Left renal cortex interstitium (tissue), 4 donors: ENCODE measurements around the gene EPB41L3. TPM values are rescaled to one million over a fixed set of nuclear protein-coding genes. Genes with fewer than 3 reads are reported as not detected.

ENCODE experiments used
- DNase-seq, 4 donors: peaks; one replicate each; pipeline ENCODE4 v3.0.0-alpha.2; 2013; ENCODE audit warnings: low read depth in 4 of 4, low spot score in 2 of 4, missing footprints in 1 of 4
- polyA plus RNA-seq, 4 donors: library from polyadenylated mRNA; unstranded; fragments of 120-200 nt; gene quantifications; one replicate each; pipeline ENCODE4 v1.2.1, GENCODE V29; 2013; ENCODE audit not compliant: insufficient read length in 4 of 4

Gene EPB41L3
- 10 to 100 TPM; 51.9 to 65.7 (median 59.7) TPM for polyA plus RNA-seq

GRCh38 chr18:5543773-5544389 is at the start of gene EPB41L3:
EPB41L3 (minus strand) TSS chr18:5543997; CDS start chr18:5489183, 54,814 bp downstream.
- peak in 1 of 4 donors; percentile 13 for DNase-seq

DNA sequence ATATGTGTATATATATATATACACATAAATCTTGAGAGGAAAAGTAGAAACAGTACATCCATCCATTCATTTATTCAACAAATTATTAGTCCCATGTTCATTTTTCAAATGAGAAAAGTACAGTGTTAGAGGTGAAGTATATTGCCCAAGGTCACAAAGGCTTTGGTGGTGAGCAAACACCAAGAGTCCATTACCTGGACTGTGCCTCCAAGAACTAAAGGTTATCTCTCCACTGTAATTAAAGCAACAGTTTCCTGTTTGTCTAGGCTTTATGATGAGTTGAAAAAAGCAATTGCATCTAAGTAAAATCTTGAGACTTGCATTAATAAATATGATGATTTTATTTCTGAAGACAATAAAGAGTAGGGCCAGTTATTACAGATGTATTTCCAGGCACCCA is 44.7 kb upstream of the EPB41L3 start:
- no peak for DNase-seq

- DNase-seq = no peak
These were observed 41.9 kb upstream of the EPB41L3 start for GRCh38 chr18:5585653-5586052.

GRCh38 chr18:5584746-5585417 is 41.1 kb upstream of the EPB41L3 start:
- no peak for DNase-seq

- no peak for DNase-seq
These were observed 39.3 kb upstream of the EPB41L3 start for GRCh38 chr18:5582849-5583681.

GRCh38 chr18:5582076-5582475 is 38.3 kb upstream of the EPB41L3 start:
- DNase-seq = peak in 1 of 4 donors; percentile 27

- no peak for DNase-seq
These were observed 31.0 kb upstream of the EPB41L3 start for GRCh38 chr18:5574843-5575242.

DNA sequence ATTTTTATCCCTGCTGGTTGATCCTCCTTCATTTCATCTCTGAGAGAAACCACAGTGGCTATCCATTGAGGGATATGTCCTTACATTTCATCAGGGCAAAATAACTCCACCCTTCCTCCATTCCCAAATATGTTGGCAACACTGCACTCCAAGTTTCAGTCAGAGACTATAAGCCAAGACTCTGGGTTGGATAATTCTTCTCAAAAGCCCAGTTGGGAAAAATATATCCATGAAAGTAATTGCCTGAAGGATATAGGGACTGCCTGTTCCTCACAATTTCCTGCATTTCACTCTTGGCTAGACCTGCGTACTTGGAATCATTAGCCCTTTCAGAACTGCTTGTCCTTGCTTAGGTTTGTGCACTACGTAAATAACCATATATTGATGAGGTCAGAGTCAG is 27.9 kb upstream of the EPB41L3 start:
- DNase-seq = no peak

- DNase-seq = peak in 3 of 4 donors; percentile 24 to 46 (median 45)
These were observed 26.8 kb upstream of the EPB41L3 start for GRCh38 chr18:5570613-5571012.

DNA sequence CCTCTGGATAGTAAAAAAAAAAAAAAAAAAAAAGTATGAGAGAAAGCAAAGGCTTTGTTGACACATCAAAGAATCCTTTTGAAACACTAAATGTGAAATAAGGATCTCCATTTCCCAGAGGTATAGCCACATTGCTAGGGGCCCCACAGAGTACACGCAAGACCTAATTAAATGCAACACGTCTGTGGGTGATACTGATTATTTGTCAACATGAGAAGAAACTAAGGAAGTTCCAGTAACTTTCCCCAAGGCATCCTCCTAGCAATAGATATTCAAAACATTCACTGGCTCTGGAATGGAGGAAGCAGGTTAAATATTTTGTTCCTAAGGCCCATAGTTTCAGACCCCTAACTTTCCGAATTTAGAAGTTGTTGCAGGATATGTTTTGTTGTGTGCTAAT is 24.6 kb upstream of the EPB41L3 start:
- DNase-seq = no peak

- DNase-seq = no peak
These were observed 15.1 kb upstream of the EPB41L3 start for GRCh38 chr18:5558851-5559250.

- no peak for DNase-seq
These were observed 12.6 kb upstream of the EPB41L3 start for GRCh38 chr18:5556310-5556974.

GRCh38 chr18:5554629-5555028 is 10.8 kb upstream of the EPB41L3 start:
- DNase-seq = no peak

DNA sequence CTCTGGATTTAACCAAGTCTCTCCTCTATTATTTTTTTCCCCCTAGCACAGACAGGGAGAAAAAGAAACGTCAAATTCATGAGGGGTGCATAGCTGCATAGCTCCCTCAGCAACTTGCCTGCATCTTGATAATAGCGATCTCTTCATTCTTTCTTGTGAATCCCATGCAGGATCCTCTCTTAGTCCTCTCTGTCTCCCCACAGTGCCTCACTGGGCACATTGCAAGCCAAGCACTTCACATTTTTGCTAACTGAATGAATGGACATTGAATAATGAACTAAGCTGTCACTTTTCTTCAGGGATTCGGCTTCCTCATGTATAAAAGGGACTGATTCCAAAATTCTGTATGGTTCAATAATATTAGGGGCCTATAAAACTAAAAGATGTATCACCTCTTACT is 2.9 kb upstream of the EPB41L3 start:
- peak in 1 of 4 donors; percentile 16 for DNase-seq

- peak in 1 of 4 donors; percentile 8 for DNase-seq
These were observed 639 bp downstream of the EPB41L3 start for GRCh38 chr18:5543036-5543680.

DNA sequence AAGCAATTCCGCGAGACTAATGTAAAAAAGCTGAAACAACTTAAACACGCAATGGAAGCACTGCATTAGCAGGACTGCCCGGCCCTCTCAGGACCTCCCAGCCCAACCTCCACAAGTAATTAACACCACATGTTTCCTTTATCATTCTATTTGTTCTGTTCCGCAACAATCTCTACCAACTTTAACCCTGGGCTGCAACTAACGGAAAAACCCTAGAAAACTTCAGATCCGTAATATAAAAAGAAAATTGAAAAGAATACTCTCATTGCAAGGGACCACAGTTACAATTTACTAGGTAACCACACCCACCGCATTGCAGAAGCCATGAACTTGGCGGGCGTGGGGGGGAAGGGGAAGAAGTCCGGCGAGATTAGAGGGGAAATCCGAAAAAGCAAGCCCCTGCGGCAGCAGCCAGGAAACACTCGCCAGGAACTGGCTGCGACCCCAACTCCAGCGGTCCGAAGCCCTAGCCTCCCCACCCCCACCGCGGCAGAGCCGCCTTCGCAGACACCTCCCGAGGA is 1.2 kb downstream of the EPB41L3 start:
- DNase-seq = peak in 1 of 4 donors; percentile 17

- no peak for DNase-seq
These were observed 2.2 kb downstream of the EPB41L3 start for GRCh38 chr18:5541644-5542043.

- DNase-seq = no peak
These were observed 4.4 kb downstream of the EPB41L3 start for GRCh38 chr18:5539391-5539790.

- DNase-seq = no peak
These were observed 5.3 kb downstream of the EPB41L3 start for GRCh38 chr18:5538544-5538943.

- no peak for DNase-seq
These were observed 5.9 kb downstream of the EPB41L3 start for GRCh38 chr18:5537860-5538259.
